HG03196 (cell line): ENCODE results near the gene ZBTB5.
A peak's percentile ranks its signal among the peaks of the same experiment; 100 is the strongest.
"Not testable (repeated sequence)": the region's sequence is repeated elsewhere in the genome, so short reads cannot be mapped to it uniquely, and the experiment has no call there.

Experiments
- ATAC-seq: cut with Tn5 transposase; IDR thresholded peaks from one replicate; pipeline ENCODE4 v1.9.1; 2021; ENCODE audit not compliant: unreplicated experiment

ZBTB5 gene

GRCh38 chr9:37407468-37407867 lies 57.8 kb downstream of the ZBTB5 start:
- no peak for ATAC-seq

DNA sequence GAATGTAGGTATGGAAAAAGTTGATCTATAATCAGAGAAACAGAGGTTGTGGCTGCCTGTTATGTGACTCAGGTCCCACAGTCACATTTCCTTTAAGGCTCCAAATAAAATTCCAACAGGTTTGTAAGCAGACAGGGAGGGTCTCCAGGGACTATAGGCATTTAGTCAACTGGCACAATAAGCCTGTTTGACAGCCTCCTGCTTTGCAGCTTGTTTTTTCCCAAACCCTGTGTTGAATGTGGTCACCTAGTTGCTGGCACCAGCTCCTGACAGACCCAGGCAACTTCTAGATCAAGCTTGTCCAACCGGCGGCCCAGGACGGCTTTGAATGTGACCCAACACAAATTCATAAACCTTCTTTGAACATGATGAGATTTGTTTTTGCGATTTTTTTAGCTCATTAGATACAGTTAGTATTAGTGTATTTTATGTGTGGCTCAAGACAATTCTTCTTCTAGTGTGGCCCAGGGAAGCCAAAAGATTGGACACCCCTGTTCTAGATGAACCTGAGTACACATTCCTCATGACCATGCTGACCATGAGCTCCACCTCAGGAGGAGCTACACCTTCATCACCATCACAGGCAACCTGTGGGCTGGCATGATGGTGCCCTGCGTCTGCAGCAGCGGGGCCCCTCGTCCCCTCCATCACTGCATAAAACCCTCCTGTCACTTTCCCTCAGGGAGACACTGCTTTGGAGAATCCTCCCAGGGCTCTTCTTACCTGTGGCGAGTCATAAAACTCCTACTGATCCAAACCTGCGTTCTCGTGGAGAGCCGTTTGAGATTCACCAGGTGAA lies 58.4 kb downstream of the ZBTB5 start:
- no peak for ATAC-seq

- ATAC-seq: no peak
Observed at GRCh38 chr9:37405764-37406380, 59.4 kb downstream of the ZBTB5 start.

DNA sequence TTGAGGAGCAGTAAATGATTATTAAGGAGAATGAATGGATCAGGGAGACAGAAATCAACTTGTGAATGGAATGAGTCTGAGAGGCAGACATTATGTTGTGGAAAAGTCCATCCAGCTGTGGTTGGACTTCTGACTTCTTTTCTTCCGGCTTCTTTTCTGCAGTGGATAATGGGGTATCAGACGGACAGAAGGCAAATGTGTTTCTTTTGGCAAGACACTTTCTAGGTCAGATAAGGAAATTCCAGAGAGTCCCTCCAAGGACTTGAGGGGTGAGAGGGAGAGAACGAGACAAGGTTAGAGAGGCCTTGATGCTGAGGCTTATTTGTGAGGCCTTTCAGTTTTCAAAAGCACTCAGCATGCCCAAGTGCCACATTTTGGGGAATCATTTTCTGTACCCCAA lies 59.9 kb downstream of the ZBTB5 start:
- ATAC-seq: no peak

DNA sequence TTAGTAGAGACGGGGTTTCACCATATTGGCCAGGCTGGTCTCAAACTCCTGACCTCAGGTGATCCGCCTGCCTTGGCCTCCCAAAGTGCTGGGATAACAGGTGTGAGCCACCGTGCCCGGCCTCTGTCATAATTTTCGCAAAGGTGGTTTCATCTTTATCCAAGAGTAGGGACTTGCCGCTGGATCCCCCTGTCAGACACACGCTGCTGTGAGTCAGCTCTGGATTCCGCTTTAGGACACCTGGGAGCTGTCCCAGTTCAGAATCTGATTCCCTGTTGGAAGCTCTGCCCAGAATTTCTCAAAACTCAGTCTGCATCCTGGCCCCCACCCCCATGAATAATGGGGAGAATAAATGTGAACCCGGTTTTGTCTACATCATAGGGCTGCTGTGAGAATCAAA lies 60.7 kb downstream of the ZBTB5 start:
- ATAC-seq: no peak

- ATAC-seq: no peak
Observed at GRCh38 chr9:37399336-37399735, 65.9 kb downstream of the ZBTB5 start.

DNA sequence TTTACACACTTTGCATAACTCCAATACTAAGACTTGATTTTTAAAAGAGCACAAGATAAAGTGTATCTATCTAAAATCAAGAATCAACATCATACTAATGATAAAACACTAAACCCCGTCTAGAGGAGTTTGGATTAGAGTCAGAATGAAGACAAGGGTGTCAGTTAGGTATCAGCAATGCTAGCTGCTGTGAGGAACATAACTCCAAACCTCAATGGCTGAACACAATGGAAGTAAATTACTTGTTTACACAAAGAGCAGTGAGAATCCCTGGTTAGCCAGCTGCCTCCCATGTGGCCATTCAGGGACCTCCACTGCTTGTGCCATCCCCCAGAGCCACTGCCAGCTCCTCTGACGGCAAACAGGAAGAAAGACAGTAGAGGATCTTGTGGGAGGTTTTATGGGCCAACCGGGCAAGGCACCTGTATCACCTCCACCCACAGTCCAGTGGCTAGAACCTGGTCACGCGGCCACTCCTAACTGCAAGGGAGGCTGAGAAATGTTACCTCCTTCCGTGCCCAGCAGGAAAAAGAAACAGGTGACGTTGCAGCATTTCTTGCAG lies 66.7 kb downstream of the ZBTB5 start:
- no peak for ATAC-seq

GRCh38 chr9:37397948-37398347 lies 67.3 kb downstream of the ZBTB5 start:
- not testable (repeated sequence) for ATAC-seq

GRCh38 chr9:37395663-37396062 lies 69.6 kb downstream of the ZBTB5 start:
- no peak for ATAC-seq

- no peak for ATAC-seq
Observed at GRCh38 chr9:37395229-37395628, 70.0 kb downstream of the ZBTB5 start.

DNA sequence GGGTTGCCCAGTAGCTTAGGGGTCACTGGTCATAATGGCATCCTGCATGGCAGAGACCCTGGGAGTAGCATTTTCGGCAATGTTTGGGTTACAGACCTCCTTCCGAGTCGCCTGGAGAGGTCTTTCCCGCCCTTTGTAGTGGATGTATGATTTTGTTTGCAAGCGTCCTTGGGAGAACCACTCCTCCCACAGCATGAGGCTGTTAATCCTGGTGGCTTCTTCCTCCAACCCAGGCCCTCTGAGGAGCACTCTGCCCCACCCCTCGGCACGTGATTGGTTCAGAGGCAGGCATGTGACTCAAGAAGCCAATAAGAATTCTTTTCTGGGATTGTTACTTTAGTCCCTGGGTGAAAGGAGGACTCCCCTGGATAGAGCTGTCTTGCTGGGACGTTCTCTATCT lies 73.0 kb downstream of the ZBTB5 start:
- ATAC-seq: no peak

GRCh38 chr9:37390759-37391158 lies 74.5 kb downstream of the ZBTB5 start:
- ATAC-seq: peak; percentile 82
